Measurements from ENCODE around the gene TMEFF2.

The TMEFF2 gene

GRCh38 chr2:192150166-192150565 is 44.6 kb downstream of the TMEFF2 start (continued):
- TF ChIP-seq ZNF114 (tag by site-specific recombination; IDR thresholded peaks at IDR 0.05) (no peak), ZNF362 (tag by site-specific recombination; IDR thresholded peaks at IDR 0.05) (no peak), ZNF169 (tag by site-specific recombination; IDR thresholded peaks at IDR 0.05) (no peak)

- CTCF ChIA-PET, result interaction anchor here (0.7 to 2.2 kb wide), 5 partner anchors 13 to 581 kb away, joined by 3 to 11 read pairs (median 5); no protein-coding TSS in a partner anchor
Observed at GRCh38 chr2:192148620-192149321, 46.0 kb downstream of the TMEFF2 start.

GRCh38 chr2:192148241-192148619 is 46.5 kb downstream of the TMEFF2 start:
- H3K4me3 ChIP-seq (ENCODE audit: low read depth, low read length), result no peak overlapping the region
- TF ChIP-seq INSM2 (tag by site-specific recombination; IDR thresholded peaks at IDR 0.05) (no peak), ZNF433 (tag by site-specific recombination; IDR thresholded peaks at IDR 0.05; ENCODE audit: low read depth) (no peak), TRIM28 (IDR thresholded peaks at IDR 0.05; ENCODE audit: borderline replicate concordance, low read length) (no peak), ZNF19 (tag by site-specific recombination; IDR thresholded peaks at IDR 0.05; ENCODE audit: low read depth) (no peak), BCL6B (tag by site-specific recombination; IDR thresholded peaks at IDR 0.05) (no peak), ZNF580 (tag by site-specific recombination; IDR thresholded peaks at IDR 0.05) (no peak), ZNF350 (tag by site-specific recombination; IDR thresholded peaks at IDR 0.05) (no peak), PRDM4 (tag by site-specific recombination; IDR thresholded peaks at IDR 0.05) (no peak), ZNF518A (tag by site-specific recombination; conservative IDR thresholded peaks at IDR 0.05; ENCODE audit: low read depth) (no peak), ZNF510 (tag by site-specific recombination; IDR thresholded peaks at IDR 0.05; ENCODE audit: insufficient replicate concordance) (no peak), ZNF785 (tag by site-specific recombination; IDR thresholded peaks at IDR 0.05) (no peak), ZNF549 (tag by site-specific recombination; IDR thresholded peaks at IDR 0.05) (no peak)
- H3K36me3 ChIP-seq (ENCODE audit: control insufficient read depth in 2 of 2, insufficient read depth in 1 of 2, low read length in 2 of 2), result no peaks in the 10 kb centered on the region
- no peaks in the 10 kb centered on the region; the same call in 1 of the 2 replicates for H3K4me1 ChIP-seq (ENCODE audit: control insufficient read depth, insufficient read depth, low read length)
- no peak overlapping the region for H3K27ac ChIP-seq (ENCODE audit: extremely low read depth, low read depth, low read length)
- POLR2A ChIA-PET, result no interaction called here
- CTCF ChIA-PET, result interaction anchor here (0.6 to 2.2 kb wide), 5 partner anchors 9 to 336 kb away, joined by 3 to 9 read pairs (median 4); no protein-coding TSS in a partner anchor
- no peaks in the 10 kb centered on the region for H3K9me3 ChIP-seq (ENCODE audit: control insufficient read depth, insufficient read depth, low read depth, low read length)

More at GRCh38 chr2:192148620-192149321, 46.0 kb downstream of the TMEFF2 start:
- Histone ChIP-seq H3K36me3 (ENCODE audit: control insufficient read depth in 2 of 2, insufficient read depth in 1 of 2, low read length in 2 of 2) (no peaks in the 10 kb centered on the region), H3K4me3 (ENCODE audit: low read depth, low read length) (no peak overlapping the region), H3K4me1 (ENCODE audit: control insufficient read depth, insufficient read depth, low read length) (no peaks in the 10 kb centered on the region; the same call in 1 of the 2 replicates), H3K9me3 (ENCODE audit: control insufficient read depth, insufficient read depth, low read depth, low read length) (no peaks in the 10 kb centered on the region), H3K27ac (ENCODE audit: extremely low read depth, low read depth, low read length) (no peak overlapping the region)
- TF ChIP-seq SETDB1 (IDR thresholded peaks at IDR 0.05; ENCODE audit: insufficient read length, low read length), result no peak
- POLR2A ChIA-PET, result no interaction called here

Data from HEK293 (cell line).